ENCODE measurements around the gene SLC5A8.

DNA sequence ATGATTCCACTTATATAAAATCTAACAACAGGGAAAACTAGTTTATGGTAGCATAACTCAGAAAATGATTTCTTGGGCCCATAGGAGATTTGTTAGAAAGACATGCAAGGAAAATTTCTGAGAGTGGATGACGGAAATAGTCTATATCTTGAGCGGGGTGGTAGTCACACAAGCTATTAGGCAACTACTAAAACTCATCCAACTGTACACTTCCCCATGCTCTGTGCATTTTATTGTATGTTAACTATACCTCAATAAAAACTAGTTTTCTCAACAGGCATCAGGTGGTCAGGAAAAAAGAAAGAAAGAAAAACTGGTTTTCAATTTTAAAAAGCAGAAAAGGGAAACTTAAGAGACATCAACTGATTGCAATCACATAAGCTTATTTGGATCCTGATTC is 9.9 kb downstream of the SLC5A8 start:
- TF ChIP-seq, protein P1, sequence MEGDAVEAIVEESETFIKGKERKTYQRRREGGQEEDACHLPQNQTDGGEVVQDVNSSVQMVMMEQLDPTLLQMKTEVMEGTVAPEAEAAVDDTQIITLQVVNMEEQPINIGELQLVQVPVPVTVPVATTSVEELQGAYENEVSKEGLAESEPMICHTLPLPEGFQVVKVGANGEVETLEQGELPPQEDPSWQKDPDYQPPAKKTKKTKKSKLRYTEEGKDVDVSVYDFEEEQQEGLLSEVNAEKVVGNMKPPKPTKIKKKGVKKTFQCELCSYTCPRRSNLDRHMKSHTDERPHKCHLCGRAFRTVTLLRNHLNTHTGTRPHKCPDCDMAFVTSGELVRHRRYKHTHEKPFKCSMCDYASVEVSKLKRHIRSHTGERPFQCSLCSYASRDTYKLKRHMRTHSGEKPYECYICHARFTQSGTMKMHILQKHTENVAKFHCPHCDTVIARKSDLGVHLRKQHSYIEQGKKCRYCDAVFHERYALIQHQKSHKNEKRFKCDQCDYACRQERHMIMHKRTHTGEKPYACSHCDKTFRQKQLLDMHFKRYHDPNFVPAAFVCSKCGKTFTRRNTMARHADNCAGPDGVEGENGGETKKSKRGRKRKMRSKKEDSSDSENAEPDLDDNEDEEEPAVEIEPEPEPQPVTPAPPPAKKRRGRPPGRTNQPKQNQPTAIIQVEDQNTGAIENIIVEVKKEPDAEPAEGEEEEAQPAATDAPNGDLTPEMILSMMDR (conservative IDR thresholded peaks at IDR 0.05; ENCODE audit: low read depth, low read length) = no peak
- TF ChIP-seq MXI1 (IDR thresholded peaks at IDR 0.05; ENCODE audit: borderline replicate concordance, low read depth, low read length) = no peak
- no peak for TF ChIP-seq CHD1 (IDR thresholded peaks at IDR 0.05; ENCODE audit: low read depth, low read length)

All from IMR-90 (cell line).